IMR-90 (cell line): ENCODE results near the gene IQSEC1. TPM values are rescaled to one million over a fixed set of nuclear protein-coding genes. Genes with fewer than 3 reads are reported as not detected.

ENCODE experiments used
- ATAC-seq: fragments of 200-7000 bp; cut with Tn5 transposase; 2 replicates; pipeline ENCODE4 v1.9.1; 2020; ENCODE audit warnings: low read depth, mild to moderate bottlenecking, moderate library complexity
- BruUV-seq: library from RNA; stranded (reverse); fragments of 400-500 nt; replicated peaks from 2 replicates; lab custom pipeline; 2021; lab: Mats Ljungman, UMichigan
- CTCF ChIA-PET: fragments of 300-600 bp; formaldehyde crosslinking; extraction: SDS; loops from one replicate; lab custom pipeline; 2021; ENCODE audit warnings: antibody characterized with exemption; lab: Yijun Ruan, JAX
- POLR2A ChIA-PET: fragments of 300-600 bp; sonication (Branson Sonifier 250); formaldehyde crosslinking; loops from one replicate; lab custom pipeline; 2022; ENCODE audit warnings: antibody characterized with exemption; ENCODE audit not compliant: unreplicated experiment; lab: Charles Lee
- DNase-seq: peaks from one replicate; pipeline ENCODE4 v3.0.0; 2013
- H2AFZ ChIP-seq: replicated peaks from 2 replicates; pipeline ENCODE3; 2013; ENCODE audit warnings: low read length, mild to moderate bottlenecking; ENCODE audit not compliant: poor library complexity
- H2AK5ac ChIP-seq: 2 replicates; pipeline ENCODE4 v1.6.1; 2013; ENCODE audit warnings: low read depth, low read length, inconsistent platforms
- H2AK9ac ChIP-seq: replicated peaks from 2 replicates; pipeline ENCODE3; 2013; ENCODE audit warnings: mild to moderate bottlenecking, low read depth, low read length, moderate library complexity; ENCODE audit not compliant: poor library complexity
- H2BK120ac ChIP-seq: 2 replicates; pipeline ENCODE4 v1.6.1; 2013; ENCODE audit warnings: low read depth, low read length, inconsistent platforms
- H2BK15ac ChIP-seq: 3 replicates; pipeline ENCODE4 v1.6.1; 2013; ENCODE audit warnings: low read depth, low read length, inconsistent platforms
- H2BK20ac ChIP-seq: 2 replicates; pipeline ENCODE4 v1.6.1; 2013; ENCODE audit warnings: low read depth, mild to moderate bottlenecking, inconsistent platforms, low read length, moderate library complexity
- H2BK5ac ChIP-seq: 2 replicates; pipeline ENCODE4 v1.6.1; 2013; ENCODE audit warnings: mild to moderate bottlenecking, low read depth, low read length, inconsistent platforms; ENCODE audit not compliant: poor library complexity, severe bottlenecking
- H3K14ac ChIP-seq: replicated peaks from 2 replicates; pipeline ENCODE4 v1.6.1; 2013; ENCODE audit warnings: low read depth, low read length, inconsistent platforms
- H3K18ac ChIP-seq: 2 replicates; pipeline ENCODE4 v1.6.1; 2013; ENCODE audit warnings: low read depth, low read length, control low read depth
- H3K23ac ChIP-seq: 2 replicates; pipeline ENCODE4 v1.6.1; 2013; ENCODE audit warnings: low read depth, low read length, inconsistent platforms
- H3K27ac ChIP-seq: 2 replicates; pipeline ENCODE4 v1.5.1; 2013; ENCODE audit warnings: mild to moderate bottlenecking, control low read depth, low read length; ENCODE audit not compliant: insufficient read depth
- H3K27me3 ChIP-seq: 2 replicates; pipeline ENCODE4 v1.6.1; 2013; ENCODE audit warnings: low read length; ENCODE audit not compliant: control insufficient read depth, insufficient read depth
- H3K36me3 ChIP-seq: 2 replicates; pipeline ENCODE4 v1.6.1; 2013; ENCODE audit warnings: low read length, mixed read lengths; ENCODE audit not compliant: control insufficient read depth, insufficient read depth
- H3K4ac ChIP-seq: 2 replicates; pipeline ENCODE4 v1.6.1; 2013; ENCODE audit warnings: low read depth, low read length, inconsistent platforms
- H3K4me1 ChIP-seq: 2 replicates; pipeline ENCODE4 v1.6.1; 2013; ENCODE audit warnings: low read length, mixed read lengths; ENCODE audit not compliant: control insufficient read depth, insufficient read depth
- H3K4me2 ChIP-seq: 2 replicates; pipeline ENCODE4 v1.6.1; 2013; ENCODE audit warnings: low read depth, mild to moderate bottlenecking, control low read depth, low read length, moderate library complexity
- H3K4me3 ChIP-seq: 2 replicates; pipeline ENCODE4 v1.5.1; 2013; ENCODE audit warnings: low read depth, mild to moderate bottlenecking, control low read depth, low read length, moderate library complexity; ENCODE audit not compliant: insufficient read depth
- H3K56ac ChIP-seq: 2 replicates; pipeline ENCODE4 v1.6.1; 2013; ENCODE audit warnings: low read length, inconsistent platforms; ENCODE audit not compliant: insufficient read depth; ENCODE audit errors: extremely low read depth
- H3K79me1 ChIP-seq, 2 experiments: 2 replicates each; pipeline ENCODE4 v1.6.1; 2013; ENCODE audit warnings: low read length in 2 of 2, inconsistent platforms in 1 of 2, low read depth in 1 of 2
- H3K9ac ChIP-seq: 2 replicates; pipeline ENCODE4 v1.6.1; 2013; ENCODE audit warnings: low read depth, low read length, control low read depth
- H3K9me1 ChIP-seq: 2 replicates; pipeline ENCODE4 v1.6.1; 2013; ENCODE audit warnings: low read length, inconsistent platforms; ENCODE audit not compliant: insufficient read depth
- H3K9me3 ChIP-seq: 2 replicates; pipeline ENCODE4 v1.6.1; 2013; ENCODE audit warnings: low read length; ENCODE audit not compliant: control insufficient read depth, insufficient read depth
- H4K20me1 ChIP-seq: 2 replicates; pipeline ENCODE4 v1.6.1; 2013; ENCODE audit warnings: low read length, inconsistent platforms; ENCODE audit not compliant: insufficient read depth
- H4K5ac ChIP-seq: 2 replicates; pipeline ENCODE4 v1.6.1; 2013; ENCODE audit warnings: mild to moderate bottlenecking, low read depth, low read length, control low read depth
- H4K8ac ChIP-seq, 2 experiments: 2 replicates each; pipeline ENCODE4 v1.6.1; 2013; ENCODE audit warnings: low read depth in 2 of 2, low read length in 2 of 2, control low read depth in 1 of 2, inconsistent platforms in 1 of 2
- H4K91ac ChIP-seq: 2 replicates; pipeline ENCODE4 v1.6.1; 2013; ENCODE audit warnings: low read depth, low read length, inconsistent platforms; ENCODE audit not compliant: insufficient read depth
- BHLHE40 ChIP-seq: fragments of 150-350 bp; IDR thresholded peaks from 2 replicates; pipeline ENCODE4 v1.6.1; 2016; ENCODE audit warnings: mild to moderate bottlenecking, low read depth, low read length
- CHD1 ChIP-seq: IDR thresholded peaks from 2 replicates; pipeline ENCODE4 v1.6.1; 2012; ENCODE audit warnings: low read depth, low read length, improper control_type of control experiment
- CTCF ChIP-seq: conservative IDR thresholded peaks from 2 replicates; pipeline ENCODE4 v1.5.1; 2012; ENCODE audit warnings: mild to moderate bottlenecking, low read depth, low read length, improper control_type of control experiment
- FOS ChIP-seq: fragments of 150-350 bp; IDR thresholded peaks from 2 replicates; pipeline ENCODE4 v1.6.1; 2016; ENCODE audit warnings: low read depth, low read length
- MAZ ChIP-seq: IDR thresholded peaks from 2 replicates; pipeline ENCODE4 v1.6.1; 2012; ENCODE audit warnings: low read depth, mild to moderate bottlenecking, low read length, improper control_type of control experiment, moderate library complexity, borderline replicate concordance
- MXI1 ChIP-seq: IDR thresholded peaks from 2 replicates; pipeline ENCODE4 v1.6.1; 2012; ENCODE audit warnings: low read depth, mild to moderate bottlenecking, low read length, moderate library complexity, borderline replicate concordance
- NFE2L2 ChIP-seq: fragments of 150-350 bp; IDR thresholded peaks from 2 replicates; pipeline ENCODE4 v1.6.1; 2016; ENCODE audit warnings: low read depth, mild to moderate bottlenecking, low read length
- RAD21 ChIP-seq: IDR thresholded peaks from 2 replicates; pipeline ENCODE4 v1.6.1; 2012; ENCODE audit warnings: low read length, improper control_type of control experiment
- RFX5 ChIP-seq: IDR thresholded peaks from 2 replicates; pipeline ENCODE4 v1.8.0; 2012; ENCODE audit warnings: low read depth, mild to moderate bottlenecking, low read length, moderate library complexity
- SMC3 ChIP-seq: fragments of 150-350 bp; IDR thresholded peaks from 2 replicates; pipeline ENCODE4 v1.6.1; 2016; ENCODE audit warnings: low read depth, mild to moderate bottlenecking, antibody characterized with exemption, low read length, moderate library complexity
- USF2 ChIP-seq: fragments of 150-350 bp; IDR thresholded peaks from 2 replicates; pipeline ENCODE4 v1.6.1; 2017; ENCODE audit warnings: mild to moderate bottlenecking, antibody characterized with exemption, low read length, low read depth
- WGBS, 2 experiments: methylation state at CpG; one replicate each; pipeline versions ENCODE4 v1.1.5 to v1.1.7; 2013; ENCODE audit warnings: missing lambda C conversion rate in 2 of 2; ENCODE audit not compliant: insufficient read length in 1 of 2; ENCODE audit errors: extremely low coverage in 2 of 2; 5-methylcytosine and 5-hydroxymethylcytosine counted together
- dilution Hi-C: fragments of 300-500 bp; cut with HindIII; formaldehyde crosslinking; loops from one replicate; pipeline ENCODE4 v1.14.3; 2018; ENCODE audit warnings: low sequenced_read_pairs; ENCODE audit not compliant: unreplicated experiment
- in situ Hi-C: fragments of 300-500 bp; cut with MboI; formaldehyde crosslinking; loops from 3 replicates; pipeline ENCODE4 v1.14.3; 2019; ENCODE audit warnings: low sequenced_read_pairs, inconsistent platforms, mixed read lengths
- intact Hi-C: fragments of 100-400 bp; cut with micrococcal nuclease; formaldehyde crosslinking; loops from 2 replicates; pipeline ENCODE4 v1.10.0; 2022
- polyA plus RNA-seq, 3 experiments: library from polyadenylated mRNA; depleted of rRNA; stranded (reverse); fragments of >200 nt; gene quantifications; 2 replicates each; pipeline ENCODE4 v1.2.3, GENCODE V29; 2012; ENCODE audit warnings: low replicate concordance in 1 of 3
- total RNA-seq: library from RNA; depleted of rRNA; stranded (reverse); fragments of >200 nt; gene quantifications from 2 replicates; pipeline ENCODE4 v1.2.3, GENCODE V29; 2012
- TF ChIP-seq, protein P1 (sequence below): fragments of 150-350 bp; IDR thresholded peaks from 2 replicates; pipeline ENCODE4 v1.6.1; 2016; ENCODE audit warnings: low read depth, mild to moderate bottlenecking, low read length, moderate library complexity, borderline replicate concordance

Gene IQSEC1
- total and polyA plus RNA-seq, 2 of the 4 experiments (the other 2 are of a cell fraction) = 5.9 to 11.9 TPM

DNA sequence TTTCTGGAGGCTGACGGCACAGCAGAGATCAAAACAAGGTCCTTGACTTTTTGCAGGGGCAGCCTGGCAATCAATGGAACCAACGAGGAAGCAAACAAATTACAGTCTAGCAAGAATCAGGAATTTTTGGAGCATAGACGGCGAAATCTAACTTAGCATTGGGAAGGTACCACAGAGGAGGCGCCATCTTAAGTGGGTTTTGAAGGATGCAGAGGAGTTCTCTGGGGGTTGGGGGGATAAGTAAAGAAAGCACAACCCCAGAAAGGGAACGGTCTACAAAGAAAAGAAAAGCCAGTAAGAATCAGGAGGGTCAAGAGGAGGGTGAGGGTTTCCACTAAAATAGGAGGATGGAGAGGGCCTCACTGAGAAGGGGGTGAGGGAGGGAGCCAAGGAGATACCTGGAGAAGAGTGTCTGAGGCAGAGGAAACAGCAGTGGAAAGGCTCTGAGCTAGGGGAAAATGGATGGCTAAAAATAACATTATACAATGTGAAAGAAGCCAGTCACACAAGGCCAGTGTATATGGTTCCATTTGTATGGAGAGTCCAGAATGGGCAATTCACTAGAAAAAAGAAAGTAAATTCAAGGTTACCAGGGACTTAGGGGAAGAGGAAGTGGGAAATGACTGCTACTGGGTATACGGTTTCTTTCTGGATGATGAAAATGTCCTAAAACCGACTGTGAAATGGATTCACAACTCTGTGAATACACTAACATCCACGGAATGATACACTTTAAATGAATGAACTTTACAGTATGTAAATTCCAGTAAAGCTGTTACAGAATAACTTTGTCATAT, 25.2 kb upstream of the IQSEC1 start:
- ChIA-PET POLR2A (no interaction called here), CTCF (no interaction called here)
- H3K9me1 ChIP-seq = no peaks in the 10 kb centered on the region
- no peaks in the 10 kb centered on the region for H3K9me3 ChIP-seq
- no peak overlapping the region for H3K18ac ChIP-seq
- H2AK9ac ChIP-seq = no peak overlapping the region
- H3K4ac ChIP-seq = no peak overlapping the region
- no peak overlapping the region for H3K14ac ChIP-seq
- H3K36me3 ChIP-seq = no peaks in the 10 kb centered on the region
- H2BK5ac ChIP-seq = no peak overlapping the region
- H2BK15ac ChIP-seq = no peak overlapping the region
- H4K8ac ChIP-seq = no peak overlapping the region
- H3K9ac ChIP-seq = no peak overlapping the region
- in situ Hi-C loops (no loop called here), dilution Hi-C loops (no loop called here), intact Hi-C loops (no loop called here)
- DNase-seq (no peak), ATAC-seq (no peak)
- H3K23ac ChIP-seq = no peak overlapping the region
- H3K4me2 ChIP-seq = no peak overlapping the region
- 73% methylated on average over 6 of the region's 9 CpGs; no CpG with 5 or more reads in 1 of the 2 experiments for WGBS, 2 experiments
- peaks cover 35% of the 10 kb centered on the region; the same call in 1 of the 2 replicates for H3K27me3 ChIP-seq
- H4K5ac ChIP-seq = no peak overlapping the region
- H3K27ac ChIP-seq = no peak overlapping the region
- no peak overlapping the region for H3K4me3 ChIP-seq
- H3K79me1 ChIP-seq = no peaks in the 10 kb centered on the region
- no TSS peak for BruUV-seq
- TF ChIP-seq USF2 (no peak), RAD21 (no peak), MAZ (no peak), NFE2L2 (no peak), MXI1 (no peak), CHD1 (no peak), RFX5 (no peak), BHLHE40 (no peak), FOS (no peak), SMC3 (no peak), CTCF (no peak)
- TF ChIP-seq, protein P1, sequence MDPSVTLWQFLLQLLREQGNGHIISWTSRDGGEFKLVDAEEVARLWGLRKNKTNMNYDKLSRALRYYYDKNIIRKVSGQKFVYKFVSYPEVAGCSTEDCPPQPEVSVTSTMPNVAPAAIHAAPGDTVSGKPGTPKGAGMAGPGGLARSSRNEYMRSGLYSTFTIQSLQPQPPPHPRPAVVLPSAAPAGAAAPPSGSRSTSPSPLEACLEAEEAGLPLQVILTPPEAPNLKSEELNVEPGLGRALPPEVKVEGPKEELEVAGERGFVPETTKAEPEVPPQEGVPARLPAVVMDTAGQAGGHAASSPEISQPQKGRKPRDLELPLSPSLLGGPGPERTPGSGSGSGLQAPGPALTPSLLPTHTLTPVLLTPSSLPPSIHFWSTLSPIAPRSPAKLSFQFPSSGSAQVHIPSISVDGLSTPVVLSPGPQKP = no peak
- no peak overlapping the region for H2AK5ac ChIP-seq
- H4K20me1 ChIP-seq = no peaks in the 10 kb centered on the region
- H2BK120ac ChIP-seq = no peak overlapping the region
- no peak overlapping the region for H4K91ac ChIP-seq
- H3K4me1 ChIP-seq = no peaks in the 10 kb centered on the region
- no peak overlapping the region for H2AFZ ChIP-seq
- no peak overlapping the region for H2BK20ac ChIP-seq
- H3K56ac ChIP-seq = no peak overlapping the region
